NCI-H2107 (cell line): ENCODE data around the gene STAT4.

Experiments
- DNase-seq: peaks from one replicate; lab custom pipeline; 2025; lab: John Stamatoyannopoulos, UW

Gene STAT4

DNA sequence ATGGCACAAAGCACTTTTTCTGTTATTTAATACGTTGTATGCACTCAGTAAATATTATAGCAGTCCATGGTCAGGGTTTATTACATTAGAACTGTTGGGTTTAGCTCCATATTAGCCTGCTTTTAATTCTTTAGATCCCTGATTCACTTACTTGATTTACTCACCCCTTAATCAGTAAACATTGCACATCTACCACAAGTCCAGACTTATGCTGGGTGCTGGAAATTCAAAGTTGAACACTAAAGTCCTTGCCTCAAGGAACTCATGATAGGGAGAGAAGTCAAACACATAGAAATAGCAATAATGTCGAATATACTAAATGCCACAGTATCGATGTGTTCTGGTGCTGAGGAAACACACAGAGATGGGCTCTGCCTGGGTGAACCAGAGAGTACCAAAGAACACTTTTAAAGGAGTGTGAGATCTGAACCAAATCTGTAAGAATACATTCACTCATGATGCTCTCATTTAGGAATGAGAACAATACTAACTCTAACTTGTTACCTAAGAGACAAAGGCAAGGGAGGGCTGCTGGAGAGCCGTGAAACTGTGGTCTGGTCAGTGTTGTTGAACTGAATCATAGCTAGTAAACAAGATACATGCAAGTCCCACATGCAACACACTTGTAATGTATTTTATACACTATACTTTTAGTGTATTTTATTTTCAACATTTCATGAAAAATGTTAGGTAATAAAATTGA lies 4.9 kb downstream of the STAT4 start:
- no peak for DNase-seq

GRCh38 chr2:191144217-191144616 lies 6.6 kb downstream of the STAT4 start:
- no peak for DNase-seq

DNA sequence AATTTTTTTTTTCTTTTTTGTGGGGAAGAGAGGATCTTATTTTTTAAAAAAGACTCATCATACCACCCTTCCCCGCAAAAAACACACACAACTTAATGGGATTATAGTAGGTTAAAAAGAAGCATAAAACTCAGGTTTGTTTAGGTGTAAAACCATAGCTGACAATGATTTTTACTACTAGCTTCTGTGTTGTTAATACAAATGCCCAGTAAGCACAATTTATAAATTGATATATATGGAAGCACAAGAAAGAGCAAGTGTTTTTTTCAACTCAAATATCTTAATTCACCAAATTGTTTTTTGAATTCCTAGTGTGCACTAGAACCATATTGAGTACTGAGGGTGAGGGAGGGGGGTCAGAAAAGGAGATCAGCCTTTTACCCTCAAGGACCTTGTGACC lies 7.0 kb downstream of the STAT4 start:
- DNase-seq: no peak

- DNase-seq: no peak
Observed at GRCh38 chr2:191128911-191129304, 21.9 kb downstream of the STAT4 start.

DNA sequence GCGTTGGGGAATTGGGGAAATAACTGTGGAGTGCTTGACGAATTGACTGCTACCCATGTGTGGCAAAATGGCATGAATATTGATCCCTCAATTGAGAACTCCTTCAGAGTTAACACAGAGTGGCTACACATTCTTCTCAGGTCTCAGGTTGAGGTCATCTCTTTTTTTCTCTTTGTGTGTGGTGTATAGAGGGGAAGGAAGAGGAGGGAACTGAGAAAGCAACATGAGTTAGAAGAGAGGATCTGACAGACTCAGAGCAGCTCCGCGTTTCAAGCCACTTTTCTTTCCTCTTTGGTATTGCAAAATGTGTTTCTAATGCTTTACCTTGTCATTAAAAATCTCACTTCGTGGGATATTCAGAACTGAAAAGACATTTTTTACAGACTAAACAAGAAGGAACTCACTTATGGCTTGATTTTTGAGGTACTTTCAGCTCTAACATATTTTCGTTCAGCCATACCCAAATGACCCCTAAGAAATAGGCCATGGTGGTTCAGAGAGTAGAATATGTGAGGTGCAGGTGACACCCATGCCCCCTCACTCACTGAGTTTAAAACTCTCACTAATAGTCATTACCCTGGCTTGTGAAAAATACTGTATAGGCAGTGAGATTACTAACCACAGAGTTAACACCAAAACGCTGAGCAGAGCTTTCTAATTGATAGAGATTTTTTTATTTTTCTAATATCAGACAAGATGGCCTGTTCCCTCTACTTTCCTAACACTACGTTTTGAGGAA lies 22.5 kb downstream of the STAT4 start:
- DNase-seq: no peak

DNA sequence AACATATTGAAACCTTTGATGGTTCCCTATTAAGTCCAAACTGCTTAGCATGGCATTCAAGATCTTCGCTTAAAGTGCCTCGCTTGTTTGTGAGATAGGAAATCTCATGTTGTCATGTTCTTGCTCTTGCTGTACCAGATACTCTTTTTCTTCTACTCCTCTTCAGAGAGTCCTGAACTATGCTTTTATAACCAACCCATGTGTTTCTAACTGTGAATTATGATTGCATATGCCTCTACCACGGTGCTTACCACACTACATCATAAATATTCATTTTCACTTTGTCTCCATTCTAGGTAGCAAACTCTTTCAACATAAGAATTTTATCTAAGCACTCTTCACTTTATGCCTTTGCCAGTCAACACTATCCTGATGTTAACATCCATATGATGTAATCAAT lies 23.6 kb downstream of the STAT4 start:
- no peak for DNase-seq

DNA sequence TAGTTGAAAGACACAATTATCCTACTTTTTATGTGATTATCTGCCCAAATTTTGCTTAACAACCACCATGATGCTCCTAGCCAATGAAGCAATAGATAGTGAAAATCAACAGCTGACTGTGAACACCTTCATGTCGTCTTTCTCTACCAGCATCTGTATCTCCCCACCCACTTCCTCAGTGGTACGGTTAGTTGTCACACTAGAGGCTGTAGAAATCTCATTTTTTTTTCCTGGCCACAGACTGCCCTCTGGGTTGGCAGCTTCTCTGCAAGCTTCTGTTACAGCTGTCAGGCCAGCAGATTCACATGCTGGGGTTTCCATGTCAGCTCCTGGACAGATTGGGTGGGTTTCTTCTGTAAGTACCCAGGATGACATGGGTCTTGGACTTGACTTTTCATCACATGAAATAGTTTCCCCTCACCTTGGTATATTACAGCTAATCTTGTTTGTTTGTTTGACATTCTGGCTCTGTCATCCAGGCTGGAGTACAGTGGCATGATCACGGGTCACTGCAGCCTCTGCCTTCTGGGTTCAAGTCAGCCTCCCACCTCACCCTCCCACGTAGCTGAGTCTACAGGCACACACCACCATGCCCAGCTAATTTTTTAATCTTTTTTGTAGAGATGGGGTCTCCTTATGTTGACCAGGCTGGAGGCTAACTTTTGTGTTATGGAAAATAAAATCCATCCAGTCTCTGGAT lies 24.3 kb downstream of the STAT4 start:
- no peak for DNase-seq

DNA sequence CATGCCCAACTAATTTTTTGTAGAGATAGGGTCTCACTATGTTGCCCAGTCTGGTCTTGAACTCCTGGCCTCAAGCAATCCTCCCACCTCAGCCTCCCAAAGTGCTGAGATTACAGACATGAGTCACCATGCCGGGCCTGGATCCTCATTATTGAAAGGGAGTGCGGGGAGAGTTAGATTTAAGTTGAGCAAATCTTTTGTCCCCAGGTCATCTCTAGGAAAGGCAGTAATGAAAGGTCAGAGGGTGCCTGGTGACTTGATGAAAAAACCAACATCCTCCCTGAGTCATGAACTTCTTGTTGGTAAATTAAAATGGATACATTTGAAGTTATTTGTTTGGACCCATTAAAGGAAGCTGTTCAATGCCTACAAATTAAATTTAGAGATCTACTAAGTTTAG lies 25.1 kb downstream of the STAT4 start:
- DNase-seq: no peak

DNA sequence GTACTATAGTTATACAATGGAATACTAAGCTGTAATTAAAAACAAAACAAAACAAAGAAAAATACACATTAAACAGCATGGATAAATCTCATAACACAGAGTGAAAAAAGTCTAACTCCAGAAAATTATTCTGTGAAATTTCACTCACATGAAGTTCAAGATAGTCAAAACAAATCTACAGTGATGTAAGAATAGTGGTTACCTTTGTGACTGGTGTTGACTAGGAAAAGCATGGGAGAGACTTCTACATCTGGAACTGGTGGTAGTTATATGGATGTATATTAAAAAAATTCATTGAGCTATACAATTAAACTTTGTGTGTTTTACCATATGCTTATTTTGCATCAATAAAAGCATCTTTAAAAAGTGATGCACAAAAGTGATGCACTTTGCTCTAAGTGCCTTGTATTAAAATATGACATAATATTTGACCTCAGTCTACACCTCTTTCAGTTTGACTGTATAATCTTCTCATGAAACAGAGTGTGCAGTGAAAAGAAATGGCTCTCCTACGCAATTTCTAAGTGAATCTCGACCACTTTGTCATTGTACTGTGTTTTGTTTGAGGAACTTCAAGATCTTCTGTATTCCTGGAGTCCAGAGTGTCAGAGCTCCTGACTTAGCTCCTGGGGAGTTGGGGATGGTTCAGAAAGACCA lies 28.0 kb downstream of the STAT4 start:
- DNase-seq: no peak

- DNase-seq: no peak
Observed at GRCh38 chr2:191117341-191117740, 33.5 kb downstream of the STAT4 start.

GRCh38 chr2:191115804-191116203 lies 35.0 kb downstream of the STAT4 start:
- no peak for DNase-seq

DNA sequence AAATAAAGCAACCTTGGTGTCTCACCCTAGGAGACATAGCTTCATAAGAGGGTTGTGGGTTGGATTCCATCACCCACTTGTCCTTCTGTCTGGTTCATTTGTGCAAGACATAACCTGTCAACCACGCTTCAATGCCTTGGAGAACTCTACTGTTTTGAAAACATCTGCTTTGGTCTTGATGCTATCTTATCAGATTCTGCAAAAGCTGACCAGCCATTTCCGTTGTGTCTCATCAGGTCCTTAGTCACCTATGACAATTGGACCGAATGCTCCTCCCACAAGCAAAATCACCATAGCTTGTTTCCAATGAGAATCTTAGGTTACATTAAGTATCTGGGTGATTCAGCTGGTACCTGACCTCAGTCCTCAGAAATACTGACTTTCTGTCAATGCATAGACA lies 35.4 kb downstream of the STAT4 start:
- DNase-seq: no peak

- no peak for DNase-seq
Observed at GRCh38 chr2:191114403-191114886, 36.3 kb downstream of the STAT4 start.

- DNase-seq: no peak
Observed at GRCh38 chr2:191113761-191114160, 37.0 kb downstream of the STAT4 start.

DNA sequence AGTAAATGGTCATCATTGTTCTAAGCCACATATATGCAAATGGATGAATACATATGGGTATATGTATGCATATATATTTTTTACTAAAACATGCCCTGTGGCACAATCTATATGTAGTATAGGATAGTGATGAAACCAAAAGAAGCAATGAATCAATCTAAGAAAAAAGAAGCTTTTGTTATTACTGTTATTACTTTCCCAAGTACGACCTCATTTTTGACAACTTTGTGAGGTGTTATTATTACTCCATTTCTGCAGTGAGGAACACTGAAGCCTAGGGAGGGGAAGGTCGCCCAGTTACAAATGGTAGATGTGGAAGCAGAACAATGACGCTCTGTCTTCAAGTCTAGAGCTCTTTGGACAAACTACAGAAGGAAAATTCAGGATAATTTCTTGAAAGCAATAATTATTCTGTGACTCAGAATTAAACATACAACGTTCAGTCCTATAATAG lies 38.3 kb downstream of the STAT4 start:
- DNase-seq: no peak

- DNase-seq: peak; percentile 8
Observed at GRCh38 chr2:191109888-191110287, 40.9 kb downstream of the STAT4 start.

DNA sequence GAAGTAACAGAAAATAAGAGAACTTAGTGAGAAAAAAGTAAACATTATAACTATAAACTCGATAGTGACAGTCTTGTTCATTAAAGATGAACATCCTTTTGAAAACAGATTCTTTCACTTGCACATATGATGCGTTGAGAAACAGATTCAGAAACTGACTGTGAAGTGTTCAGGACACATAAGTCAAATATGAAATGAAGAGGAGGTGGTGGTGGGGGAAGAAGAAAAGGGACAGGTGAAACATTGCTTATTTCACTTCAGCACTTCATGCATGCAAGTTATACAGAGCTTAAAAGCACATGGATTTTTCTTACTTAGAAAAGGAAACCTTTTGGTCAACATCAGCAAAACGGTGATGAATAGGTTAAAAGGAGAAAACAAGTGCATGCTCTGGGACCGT lies 42.5 kb downstream of the STAT4 start:
- DNase-seq: no peak

DNA sequence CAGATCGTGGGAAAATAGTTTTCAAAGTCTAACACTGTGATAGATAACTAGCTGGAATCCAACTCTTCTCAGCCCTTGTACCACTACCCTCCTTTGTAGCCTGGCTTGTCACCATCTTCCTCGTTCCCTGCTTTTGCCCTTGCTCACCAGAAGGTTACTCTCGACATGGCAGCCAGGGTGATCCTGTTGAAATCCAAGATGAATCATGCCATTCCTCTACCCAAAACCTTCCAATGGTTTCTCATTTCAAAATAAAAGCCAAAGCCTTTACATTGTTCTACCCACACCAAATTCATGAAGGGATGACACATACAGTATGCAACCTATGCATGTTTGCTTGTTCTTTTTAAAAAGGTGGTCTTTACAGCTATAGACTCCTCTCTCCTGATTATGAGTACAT lies 45.7 kb downstream of the STAT4 start:
- no peak for DNase-seq

GRCh38 chr2:191103774-191104173 lies 47.0 kb downstream of the STAT4 start:
- DNase-seq: no peak

DNA sequence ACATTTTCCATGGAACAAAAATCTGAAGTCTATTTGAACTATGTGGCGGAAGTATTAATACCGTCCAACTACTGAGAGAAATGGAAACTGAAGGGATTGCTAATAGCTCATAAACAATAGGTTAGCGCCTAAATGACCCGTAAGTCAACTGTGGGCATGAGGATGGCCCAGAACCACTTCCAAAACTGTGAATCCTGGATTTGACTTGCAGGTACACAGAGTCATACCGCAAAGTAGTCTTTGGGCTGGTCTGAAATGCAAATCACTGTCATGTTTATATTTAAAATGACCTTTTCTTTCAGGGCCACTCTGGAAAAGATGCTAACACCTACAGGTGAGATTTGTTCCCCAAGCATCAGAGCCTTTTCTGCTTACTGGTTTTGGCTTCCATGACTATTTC lies 50.6 kb downstream of the STAT4 start:
- DNase-seq: no peak

DNA sequence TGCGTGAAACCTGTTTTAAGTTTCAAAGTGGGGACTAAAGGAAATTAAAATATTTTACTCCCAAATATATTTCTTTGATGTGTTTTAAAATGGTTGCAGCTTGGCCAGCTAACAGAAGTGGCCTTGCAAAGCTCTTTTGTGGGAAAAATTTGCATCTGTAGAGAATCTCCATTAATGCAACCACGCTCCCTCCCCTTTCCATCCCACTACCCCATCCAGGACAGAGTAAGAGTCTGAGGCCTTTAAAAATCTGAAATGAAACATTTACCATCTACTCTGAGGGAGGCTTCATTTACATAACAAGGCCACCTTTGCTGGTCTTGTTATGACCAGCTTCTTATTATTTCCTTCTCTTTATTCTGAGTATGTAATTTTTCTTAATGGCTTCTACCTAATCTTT lies 63.5 kb downstream of the STAT4 start:
- DNase-seq: no peak

DNA sequence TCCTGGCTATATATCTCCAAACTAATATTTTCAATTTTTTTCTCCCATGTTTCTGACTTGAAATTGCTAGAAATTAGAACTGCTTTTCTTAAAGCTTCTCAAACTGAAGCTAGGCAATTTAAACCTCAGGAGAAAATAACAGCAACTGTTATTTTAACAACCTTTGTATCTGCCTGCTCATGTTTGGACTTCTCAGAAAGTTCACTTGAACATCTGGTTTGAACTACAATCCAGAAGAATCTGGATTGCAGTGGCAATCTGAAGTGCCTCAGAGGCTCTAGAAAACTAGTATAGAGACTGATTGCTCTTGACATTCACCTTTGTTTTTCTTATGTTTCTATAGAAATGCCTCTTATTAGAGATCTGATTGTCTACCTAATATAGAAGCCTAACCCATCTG lies 64.1 kb downstream of the STAT4 start:
- no peak for DNase-seq
